K562 (cell line): ENCODE measurements around the gene CCDC27. TPM values are rescaled to one million over a fixed set of nuclear protein-coding genes. Genes with fewer than 3 reads are reported as not detected.
"Not testable (repeated sequence)": the region's sequence is repeated elsewhere in the genome, so short reads cannot be mapped to it uniquely, and the experiment has no call there.

ENCODE experiments used
- CC2D1A ChIP-seq: fragments of 450-650 bp; IDR thresholded peaks from 2 replicates; pipeline ENCODE4 v1.6.1; 2017; ENCODE audit warnings: mild to moderate bottlenecking
- CTCF ChIP-seq, 3 experiments: IDR thresholded peaks in 2 of 3; conservative IDR thresholded peaks in 1 of 3; 2 replicates each; pipeline ENCODE4 v1.5.1; 2011 to 2012; ENCODE audit warnings: low read length in 3 of 3, mild to moderate bottlenecking in 3 of 3, control low read depth in 2 of 3, improper control_type of control experiment in 1 of 3, inconsistent platforms in 1 of 3, low read depth in 1 of 3, mixed read lengths in 1 of 3, moderate library complexity in 1 of 3; ENCODE audit not compliant: insufficient read depth in 2 of 3
- CTCFL ChIP-seq: IDR thresholded peaks from 2 replicates; pipeline ENCODE4 v1.6.1; 2011; ENCODE audit warnings: borderline replicate concordance, low read depth, mild to moderate bottlenecking, moderate library complexity, low read length; ENCODE audit not compliant: insufficient read depth, poor library complexity, severe bottlenecking
- DEAF1 ChIP-seq: fragments of 450-650 bp; formaldehyde crosslinking; IDR thresholded peaks from 2 replicates; pipeline ENCODE4 v1.4.0; 2020; ENCODE audit warnings: mild to moderate bottlenecking, moderate library complexity
- KLF16 ChIP-seq: IDR thresholded peaks from 2 replicates; pipeline ENCODE4 v1.6.1; 2016; ENCODE audit warnings: antibody characterized with exemption
- RAD21 ChIP-seq, 2 experiments: fragments of 250-450 bp in 1 of 2; fragments of 450-650 bp in 1 of 2; sonication (Bioruptor Pico) in 1 of 2; formaldehyde crosslinking in 1 of 2; IDR thresholded peaks in 1 of 2; conservative IDR thresholded peaks in 1 of 2; 2 replicates each; pipeline versions ENCODE4 v1.4.0 to v1.8.0; 2020 to 2022; ENCODE audit warnings: mild to moderate bottlenecking in 2 of 2, moderate library complexity in 1 of 2
- REST ChIP-seq, 2 experiments: fragments of 450-650 bp; formaldehyde crosslinking in 1 of 2; IDR thresholded peaks; 2 replicates each; pipeline versions ENCODE4 v1.4.0 to v1.6.1; 2014 to 2020; ENCODE audit warnings: mild to moderate bottlenecking in 2 of 2, borderline replicate concordance in 1 of 2, low read depth in 1 of 2
- SMC3 ChIP-seq: conservative IDR thresholded peaks from 2 replicates; pipeline ENCODE4 v1.6.1; 2011; ENCODE audit warnings: low read depth, low read length, improper control_type of control experiment; ENCODE audit not compliant: insufficient read depth
- STAG1 ChIP-seq: sonication (generic); formaldehyde crosslinking; IDR thresholded peaks from 2 replicates; pipeline ENCODE4 v1.5.0; 2020; ENCODE audit warnings: missing genetic modification reagents, borderline replicate concordance
- ZBTB7A ChIP-seq: IDR thresholded peaks from 2 replicates; pipeline ENCODE4 v1.6.1; 2011; ENCODE audit warnings: low read depth, mild to moderate bottlenecking, low read length, moderate library complexity, borderline replicate concordance; ENCODE audit not compliant: control insufficient read depth
- ZNF263 ChIP-seq: sonication (generic); formaldehyde crosslinking; IDR thresholded peaks from 2 replicates; pipeline ENCODE4 v1.8.0; 2022; ENCODE audit warnings: mild to moderate bottlenecking, missing genetic modification reagents, borderline replicate concordance
- polyA plus RNA-seq, 8 experiments: library from polyadenylated mRNA; depleted of rRNA in 4 of 8; stranded (reverse) in 5 of 8; unstranded in 3 of 8; fragments of >200 nt; fragmentation: Nextera tagmentation in 2 of 8; fragmentation: Illumina TruSeq in 1 of 8; extraction: Ambion mirVana in 2 of 8; extraction: Trizol in 1 of 8; gene quantifications; 2 replicates each; pipeline versions ENCODE4 v1.2.1 to v1.2.3, GENCODE V29; 2011 to 2014; ENCODE audit warnings: inconsistent platforms in 1 of 8, missing spikeins in 1 of 8
- total RNA-seq, 7 experiments: library from RNA; depleted of rRNA in 6 of 7; stranded (reverse); fragments of >200 nt in 6 of 7; fragmentation: Illumina TruSeq in 2 of 7; extraction: Trizol in 2 of 7; gene quantifications; 2 replicates each; pipeline versions ENCODE4 v1.2.1 to v1.2.3, GENCODE V29; 2011 to 2021; ENCODE audit warnings: low replicate concordance in 1 of 7

CCDC27 gene
- total and polyA plus RNA-seq, 9 of the 15 experiments (the other 6 are each of a cell fraction or from before 2014, with no cell fraction given) = 0.01 to 0.04 TPM; not detected in 7

- TF ChIP-seq CTCF (IDR thresholded peaks at IDR 0.05 in 2 of 3, conservative IDR thresholded peaks at IDR 0.05 in 1 of 3; ENCODE audit: insufficient read depth in 2 of 3, low read depth in 1 of 3, low read length in 3 of 3) (peak; percentile 95 to 97 (median 97)), SMC3 (peak; percentile 87), CTCFL (peak; percentile 64), CC2D1A (peak; percentile 38; the same call in 1 of the 2 replicates), REST (IDR thresholded peaks at IDR 0.05; ENCODE audit: borderline replicate concordance) (peak; percentile 80), RAD21 (CRISPR knock-in tag; conservative IDR thresholded peaks at IDR 0.05 in 1 of 2, IDR thresholded peaks at IDR 0.05 in 1 of 2) (peak; percentile 74 to 93), KLF16 (peak; percentile 71), STAG1 (CRISPR knock-in tag) (peak; percentile 54; the same call in 1 of the 2 replicates), ZNF263 (peak; percentile 46; the same call in 1 of the 2 replicates), DEAF1 (CRISPR knock-in tag) (peak; percentile 17; the same call in 1 of the 2 replicates), ZBTB7A (peak; percentile 51; the same call in 1 of the 2 replicates)
- TF ChIP-seq REST (CRISPR knock-in tag; IDR thresholded peaks at IDR 0.05; ENCODE audit: low read depth) = not testable (repeated sequence)
- TF ChIP-seq, all 486 proteins: peak for 17; not testable (repeated sequence) for 469
Observed at GRCh38 chr1:3724416-3725030, 27.7 kb upstream of the CCDC27 start (continued).
